HEK293T (cell line): ENCODE data around the gene LGI4.

ENCODE experiments used
- FOXK2 ChIP-seq: fragments of 450-650 bp; IDR thresholded peaks from 2 replicates; pipeline ENCODE4 v1.6.1; 2016; ENCODE audit warnings: mild to moderate bottlenecking
- FOXM1 ChIP-seq: fragments of 450-650 bp; IDR thresholded peaks from 2 replicates; pipeline ENCODE4 v1.6.1; 2017; ENCODE audit warnings: mild to moderate bottlenecking, borderline replicate concordance
- HDGF ChIP-seq: fragments of 450-650 bp; IDR thresholded peaks from 2 replicates; pipeline ENCODE4 v1.6.1; 2017; ENCODE audit warnings: antibody characterized with exemption, borderline replicate concordance

DNA sequence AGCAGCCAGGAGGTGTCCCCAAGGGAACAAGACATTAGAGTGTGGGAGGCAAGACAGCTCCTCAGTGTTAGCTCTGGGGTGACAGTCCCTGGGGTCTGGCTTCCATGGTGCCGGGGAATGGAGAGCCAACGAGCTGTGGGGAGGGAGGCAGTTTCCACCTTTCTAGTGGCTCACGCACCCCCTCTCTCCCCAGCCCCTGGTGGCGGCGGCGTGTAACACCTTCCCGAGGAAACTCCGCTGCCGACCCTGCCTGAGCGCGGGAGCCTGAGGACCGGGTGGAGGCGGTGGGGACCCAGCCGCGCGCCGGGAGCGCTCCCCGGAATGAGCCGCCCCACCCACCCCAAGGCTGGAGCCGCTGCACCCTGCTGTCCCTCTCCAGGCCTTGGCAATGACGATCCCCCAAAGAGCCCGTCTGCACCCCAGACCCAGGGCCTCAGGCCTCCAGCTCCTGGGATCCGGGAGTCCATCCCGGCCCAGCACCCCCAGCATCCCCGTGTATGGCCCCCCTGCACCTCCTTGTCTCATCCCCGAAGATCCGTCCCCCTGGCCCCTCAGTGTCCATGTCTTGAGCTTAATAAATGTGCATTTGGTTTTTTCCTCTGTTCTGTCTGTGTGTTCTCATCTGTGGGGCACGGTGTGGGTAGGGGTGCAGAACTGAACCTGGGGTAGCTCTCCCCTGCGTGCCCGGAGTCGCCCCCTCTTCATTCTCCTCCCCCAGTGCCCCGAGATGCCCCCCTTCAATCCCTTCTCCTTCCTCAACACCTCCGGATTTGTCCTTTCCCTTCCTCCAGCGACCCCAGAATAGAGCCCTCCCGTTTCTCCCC lies 19.1 kb upstream of the LGI4 start:
- TF ChIP-seq HDGF: no peak
- no peak for TF ChIP-seq FOXM1
- no peak for TF ChIP-seq FOXK2
